Heart left ventricle (tissue), 16 donors: ENCODE measurements around the gene CHST1. TPM values are rescaled to one million over a fixed set of nuclear protein-coding genes. Genes with fewer than 3 reads are reported as not detected.

Experiments used
- ATAC-seq, 4 donors: fragments of 200-7000 bp; cut with Tn5 transposase; one replicate each; pipeline ENCODE4 v1.9.1; 2020 to 2022; ENCODE audit warnings: moderate library complexity in 4 of 4, mild to moderate bottlenecking in 3 of 4, moderate number of reproducible peaks in 1 of 4
- DNase-seq, 5 donors: peaks; one replicate each; pipeline ENCODE4 v3.0.0-alpha.2; 2020
- H3K27ac ChIP-seq, 12 donors: fragments of 200-600 bp; sonication (generic) in 4 of 12; one replicate each; pipeline versions ENCODE4 v1.5.0 to v1.8.0; 2016 to 2022; ENCODE audit warnings: mild to moderate bottlenecking in 2 of 12
- H3K27me3 ChIP-seq, 9 donors: fragments of 200-600 bp; sonication (generic) in 2 of 9; one replicate each; pipeline versions ENCODE4 v1.5.1 to v1.8.0; 2016 to 2022; ENCODE audit warnings: mild to moderate bottlenecking in 3 of 9
- H3K36me3 ChIP-seq, 9 donors: fragments of 200-600 bp; sonication (generic) in 2 of 9; one replicate each; pipeline versions ENCODE4 v1.5.0 to v1.8.0; 2018 to 2022; ENCODE audit warnings: mild to moderate bottlenecking in 2 of 9
- H3K4me1 ChIP-seq, 12 donors: fragments of 200-600 bp; sonication (generic) in 4 of 12; one replicate each; pipeline versions ENCODE4 v1.5.0 to v1.8.0; 2016 to 2022; ENCODE audit warnings: mild to moderate bottlenecking in 3 of 12
- H3K4me3 ChIP-seq, 12 donors: fragments of 200-600 bp; sonication (generic) in 4 of 12; one replicate each; pipeline versions ENCODE4 v1.5.0 to v1.8.0; 2017 to 2022; ENCODE audit warnings: mild to moderate bottlenecking in 9 of 12, moderate library complexity in 4 of 12
- H3K9me3 ChIP-seq, 12 donors: fragments of 200-600 bp; sonication (generic) in 4 of 12; one replicate each; pipeline versions ENCODE4 v1.5.0 to v1.8.0; 2016 to 2022; ENCODE audit warnings: mild to moderate bottlenecking in 1 of 12
- POLR2A ChIP-seq, 2 donors: fragments of 450-650 bp; IDR thresholded peaks; one replicate each; pipeline ENCODE4 v1.6.1; 2017; ENCODE audit warnings: antibody characterized with exemption in 2 of 2, mild to moderate bottlenecking in 2 of 2, moderate library complexity in 2 of 2
- WGBS, 4 donors: extraction: QIAGEN DNeasy Blood & Tissue Kit in 2 of 4; methylation state at CpG; one replicate each; pipeline versions ENCODE4 v1.1.5 to v1.1.7; 2013 to 2018; 5-methylcytosine and 5-hydroxymethylcytosine counted together
- intact Hi-C, 10 donors: fragments of 100-400 bp; cut with DNase I; formaldehyde crosslinking; loops; one replicate each; pipeline versions ENCODE4 v1.11.1 to v1.14.2; 2022
- polyA plus RNA-seq, 2 donors: library from polyadenylated mRNA; stranded (reverse); fragments of 200-250 nt; gene quantifications; one replicate each; pipeline ENCODE4 v1.2.3, GENCODE V29; 2013
- total RNA-seq, 9 donors: library from RNA; depleted of rRNA in 2 of 9; stranded (reverse); fragments of >200 nt in 2 of 9; fragmentation: NEBNext Ultra II Directional in 3 of 9; extraction: Animal tissue kit (Norgen Biotek cat#: 25700) in 3 of 9; gene quantifications; one replicate each; pipeline versions ENCODE4 v1.1.0 to v1.2.4, GENCODE V29; 2016 to 2023
- TF ChIP-seq, protein P1 (sequence below), 12 donors: fragments of 200-600 bp; sonication (generic) in 4 of 12; IDR thresholded peaks; one replicate each; pipeline versions ENCODE4 v1.5.0 to v1.8.0; 2018 to 2022; ENCODE audit warnings: antibody characterized with exemption in 12 of 12, mild to moderate bottlenecking in 5 of 12
- donor health status: ischemic (EF 13 %, LVEDD 7.1; RV severe dilation, severe dysfunction).
- donor health status: healthy with polysubstance abuse.
- donor health status: DM: no; HTN: yes; CAD: no.
- donor health status: DM: no; HTN: no; CAD: no.
- donor health status: ischemic (EF 25% LVEDD 6.9; RV normal size, moderate dysfunction).
- donor health status: ischemic (EF 25% LVEDD 5.7; RV mildly dilated, moderate dysfunction).
- donor health status: healthy.
- donor health status: DM: yes; HTN: yes; CAD: no.
- donor health status: ischemic (EF 35%, LVEDD 5.7; RV mildly dilated, moderate dysfunction).
- donor health status: nonischemic (EF 11% LVEDD 7.7; RV severe dilation, severe dysfunction).
- donor health status: DM: yes; HTN: yes; CAD: no.
- donor health status: PGD.
- donor health status: ischemic (EF 29% LVEDD 5.4; RV normal size, mild dysfunction).
- donor health status: nonischemic (EF 23%, LVEDD 6.1; RV moderate dilation, normal function).

The CHST1 gene
- total and polyA plus RNA-seq, 11 donors: 0.59 to 6.5 (median 1.8) TPM

GRCh38 chr11:45708887-45709663 lies 43.7 kb upstream of the CHST1 start:
- Histone ChIP-seq H3K27me3 (peaks cover 0 to 12% (median 0%) of the 10 kb centered on the region in 9 donors), H3K27ac (no peak overlapping the region), H3K9me3 (no peaks in the 10 kb centered on the region), H3K4me1 (no peaks in the 10 kb centered on the region), H3K36me3 (no peaks in the 10 kb centered on the region), H3K4me3 (no peak overlapping the region)
- intact Hi-C loops: no loop called here
- DNase-seq (no peak), ATAC-seq (no peak)
- WGBS, 4 donors: 59 to 65% (median 65%) methylated on average over 6 of the region's 6 CpGs
- TF ChIP-seq POLR2A (IDR thresholded peaks at IDR 0.05): no peak
- TF ChIP-seq, protein P1, sequence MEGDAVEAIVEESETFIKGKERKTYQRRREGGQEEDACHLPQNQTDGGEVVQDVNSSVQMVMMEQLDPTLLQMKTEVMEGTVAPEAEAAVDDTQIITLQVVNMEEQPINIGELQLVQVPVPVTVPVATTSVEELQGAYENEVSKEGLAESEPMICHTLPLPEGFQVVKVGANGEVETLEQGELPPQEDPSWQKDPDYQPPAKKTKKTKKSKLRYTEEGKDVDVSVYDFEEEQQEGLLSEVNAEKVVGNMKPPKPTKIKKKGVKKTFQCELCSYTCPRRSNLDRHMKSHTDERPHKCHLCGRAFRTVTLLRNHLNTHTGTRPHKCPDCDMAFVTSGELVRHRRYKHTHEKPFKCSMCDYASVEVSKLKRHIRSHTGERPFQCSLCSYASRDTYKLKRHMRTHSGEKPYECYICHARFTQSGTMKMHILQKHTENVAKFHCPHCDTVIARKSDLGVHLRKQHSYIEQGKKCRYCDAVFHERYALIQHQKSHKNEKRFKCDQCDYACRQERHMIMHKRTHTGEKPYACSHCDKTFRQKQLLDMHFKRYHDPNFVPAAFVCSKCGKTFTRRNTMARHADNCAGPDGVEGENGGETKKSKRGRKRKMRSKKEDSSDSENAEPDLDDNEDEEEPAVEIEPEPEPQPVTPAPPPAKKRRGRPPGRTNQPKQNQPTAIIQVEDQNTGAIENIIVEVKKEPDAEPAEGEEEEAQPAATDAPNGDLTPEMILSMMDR (IDR thresholded peaks at IDR 0.05): no peak

- intact Hi-C loops: no loop called here
- H3K36me3 ChIP-seq: no peaks in the 10 kb centered on the region
- WGBS, 4 donors: 68 to 77% (median 71%) methylated on average over 2 of the region's 2 CpGs
- peaks cover 0 to 12% (median 0%) of the 10 kb centered on the region in 9 donors for H3K27me3 ChIP-seq
- ATAC-seq (no peak), DNase-seq (no peak)
- TF ChIP-seq POLR2A (IDR thresholded peaks at IDR 0.05): no peak
- TF ChIP-seq, protein P1 (IDR thresholded peaks at IDR 0.05): no peak
- no peak overlapping the region for H3K4me3 ChIP-seq
- H3K4me1 ChIP-seq: no peaks in the 10 kb centered on the region
- no peak overlapping the region for H3K27ac ChIP-seq
- H3K9me3 ChIP-seq: no peaks in the 10 kb centered on the region
Measured at GRCh38 chr11:45704635-45705034, 39.2 kb upstream of the CHST1 start.

GRCh38 chr11:45704133-45704532 lies 38.7 kb upstream of the CHST1 start:
- peaks cover 0 to 12% (median 0%) of the 10 kb centered on the region in 9 donors for H3K27me3 ChIP-seq
- H3K27ac ChIP-seq: no peak overlapping the region
- no peaks in the 10 kb centered on the region for H3K4me1 ChIP-seq
- no peak for DNase-seq
- H3K36me3 ChIP-seq: no peaks in the 10 kb centered on the region
- 72 to 87% (median 85%) methylated on average over 4 of the region's 4 CpGs for WGBS, 4 donors
- intact Hi-C loops: no loop called here
- H3K4me3 ChIP-seq: no peak overlapping the region
- ATAC-seq: no peak
- TF ChIP-seq POLR2A (IDR thresholded peaks at IDR 0.05): no peak
- TF ChIP-seq, protein P1 (IDR thresholded peaks at IDR 0.05): no peak
- no peaks in the 10 kb centered on the region for H3K9me3 ChIP-seq

GRCh38 chr11:45702511-45702910 lies 37.1 kb upstream of the CHST1 start:
- H3K36me3 ChIP-seq: no peaks in the 10 kb centered on the region
- DNase-seq (no peak), ATAC-seq (no peak)
- WGBS, 4 donors: 81 to 83% (median 82%) methylated on average over 4 of the region's 4 CpGs
- H3K9me3 ChIP-seq: no peaks in the 10 kb centered on the region
- intact Hi-C loops: no loop called here
- no peak overlapping the region for H3K4me3 ChIP-seq
- TF ChIP-seq, protein P1 (IDR thresholded peaks at IDR 0.05): no peak
- TF ChIP-seq POLR2A (IDR thresholded peaks at IDR 0.05): no peak
- H3K4me1 ChIP-seq: no peaks in the 10 kb centered on the region
- no peak overlapping the region for H3K27ac ChIP-seq
- peaks cover 0 to 7% (median 0%) of the 10 kb centered on the region in 9 donors for H3K27me3 ChIP-seq
